ENCODE results near the gene PALS2.
A peak's percentile ranks its signal among the peaks of the same experiment; 100 is the strongest.

The PALS2 gene, protein sequence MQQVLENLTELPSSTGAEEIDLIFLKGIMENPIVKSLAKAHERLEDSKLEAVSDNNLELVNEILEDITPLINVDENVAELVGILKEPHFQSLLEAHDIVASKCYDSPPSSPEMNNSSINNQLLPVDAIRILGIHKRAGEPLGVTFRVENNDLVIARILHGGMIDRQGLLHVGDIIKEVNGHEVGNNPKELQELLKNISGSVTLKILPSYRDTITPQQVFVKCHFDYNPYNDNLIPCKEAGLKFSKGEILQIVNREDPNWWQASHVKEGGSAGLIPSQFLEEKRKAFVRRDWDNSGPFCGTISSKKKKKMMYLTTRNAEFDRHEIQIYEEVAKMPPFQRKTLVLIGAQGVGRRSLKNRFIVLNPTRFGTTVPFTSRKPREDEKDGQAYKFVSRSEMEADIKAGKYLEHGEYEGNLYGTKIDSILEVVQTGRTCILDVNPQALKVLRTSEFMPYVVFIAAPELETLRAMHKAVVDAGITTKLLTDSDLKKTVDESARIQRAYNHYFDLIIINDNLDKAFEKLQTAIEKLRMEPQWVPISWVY

DNA sequence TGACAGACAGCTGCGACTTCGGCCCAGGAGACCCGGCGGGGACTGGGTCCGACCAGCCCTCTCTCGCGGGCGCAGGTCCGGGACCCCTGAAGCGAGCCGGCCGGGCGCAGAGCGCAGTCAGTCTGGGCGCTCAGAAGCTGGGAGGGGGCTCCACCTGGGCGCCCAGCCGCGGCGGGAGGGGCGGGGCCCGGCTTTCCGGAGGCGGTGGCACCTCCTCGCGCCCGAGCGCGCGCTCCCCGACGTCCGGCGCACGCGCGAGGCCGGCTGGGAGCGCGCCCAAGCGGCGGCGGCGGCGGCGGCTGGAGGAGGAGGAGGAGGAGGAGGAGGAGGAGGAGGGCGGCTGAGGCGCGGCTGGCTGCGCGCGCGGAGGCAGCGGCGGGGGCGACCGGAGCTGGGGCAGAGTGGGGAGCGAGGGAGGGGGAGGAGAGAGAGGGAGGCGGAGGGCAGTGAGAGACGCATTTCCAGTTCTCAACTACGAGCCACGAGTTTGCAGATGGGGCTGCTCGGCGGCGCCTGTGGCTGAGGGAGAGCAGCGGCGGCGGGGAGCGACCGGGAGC is at the start of gene PALS2:
TSS of gene PALS2 (plus strand) at position 456 of the 557 bp plus-strand sequence. CDS start 50,216 bp downstream, outside the sequence.
- Histone ChIP-seq H3K9me3 (ENCODE audit: control insufficient read depth, insufficient read depth, low read length) (no peaks in the 10 kb centered on the region), H3K4me1 (ENCODE audit: control insufficient read depth, insufficient read depth, low read length) (peaks cover 38% of the 10 kb centered on the region), H3K27me3 (ENCODE audit: control insufficient read depth, insufficient read depth, low read length) (peaks cover 11% of the 10 kb centered on the region), H3K4me3 (ENCODE audit: low read depth, low read length) (peak within 1 kb of the TSS; percentile 88), H3K36me3 (ENCODE audit: control insufficient read depth, insufficient read depth, low read length) (no peaks in the 10 kb centered on the region), H3K9ac (ENCODE audit: low read depth, low read length) (peak within 1 kb of the TSS; percentile 75)

DNA sequence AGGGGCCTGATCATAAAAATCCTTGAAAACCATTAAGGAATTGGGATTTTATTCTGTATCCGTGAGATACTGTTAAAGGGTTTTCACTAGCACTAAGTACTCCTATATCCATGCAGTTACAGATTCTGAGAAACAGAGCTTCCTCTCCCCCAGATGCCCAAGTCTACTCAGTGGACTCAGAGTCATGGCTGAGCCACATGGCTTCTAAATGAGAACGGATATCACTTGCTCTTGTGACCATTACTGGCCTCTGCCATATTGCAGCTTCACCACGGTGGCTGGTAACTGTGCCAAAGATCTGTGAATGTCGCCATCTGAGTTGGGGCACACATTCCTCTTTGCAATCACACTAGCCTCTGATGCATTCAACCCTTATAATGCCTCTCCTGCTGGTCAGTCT is 42.0 kb upstream of the PALS2 start:
- Histone ChIP-seq H3K36me3 (ENCODE audit: control insufficient read depth, insufficient read depth, low read length) (no peaks in the 10 kb centered on the region), H3K4me3 (ENCODE audit: low read depth, low read length) (no peak overlapping the region), H3K27me3 (ENCODE audit: control insufficient read depth, insufficient read depth, low read length) (no peaks in the 10 kb centered on the region), H3K4me1 (ENCODE audit: control insufficient read depth, insufficient read depth, low read length) (peaks cover 6% of the 10 kb centered on the region), H3K9me3 (ENCODE audit: control insufficient read depth, insufficient read depth, low read length) (no peaks in the 10 kb centered on the region), H3K9ac (ENCODE audit: low read depth, low read length) (no peak overlapping the region)

DNA sequence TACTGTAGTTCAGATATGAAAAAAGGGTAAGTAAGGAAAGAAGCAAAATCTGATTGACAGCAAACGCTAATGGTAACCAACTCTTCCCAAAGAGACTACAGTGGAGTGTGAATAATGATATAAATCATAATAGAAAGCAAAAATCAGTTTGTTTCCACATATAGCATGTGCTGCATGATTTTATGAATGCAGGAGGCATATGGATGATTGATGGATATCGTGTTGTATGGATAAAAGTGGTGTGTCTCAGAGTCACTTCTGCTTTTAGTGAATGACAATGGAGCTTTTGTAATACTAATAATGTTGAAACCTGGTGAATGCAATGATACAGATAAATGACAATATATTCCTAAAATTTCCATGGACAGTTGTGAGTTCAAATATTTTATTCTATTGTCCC is 36.6 kb upstream of the PALS2 start:
- Histone ChIP-seq H3K9me3 (ENCODE audit: control insufficient read depth, insufficient read depth, low read length) (no peaks in the 10 kb centered on the region), H3K27me3 (ENCODE audit: control insufficient read depth, insufficient read depth, low read length) (no peaks in the 10 kb centered on the region), H3K9ac (ENCODE audit: low read depth, low read length) (no peak overlapping the region), H3K4me1 (ENCODE audit: control insufficient read depth, insufficient read depth, low read length) (peaks cover 19% of the 10 kb centered on the region), H3K36me3 (ENCODE audit: control insufficient read depth, insufficient read depth, low read length) (no peaks in the 10 kb centered on the region), H3K4me3 (ENCODE audit: low read depth, low read length) (no peak overlapping the region)

DNA sequence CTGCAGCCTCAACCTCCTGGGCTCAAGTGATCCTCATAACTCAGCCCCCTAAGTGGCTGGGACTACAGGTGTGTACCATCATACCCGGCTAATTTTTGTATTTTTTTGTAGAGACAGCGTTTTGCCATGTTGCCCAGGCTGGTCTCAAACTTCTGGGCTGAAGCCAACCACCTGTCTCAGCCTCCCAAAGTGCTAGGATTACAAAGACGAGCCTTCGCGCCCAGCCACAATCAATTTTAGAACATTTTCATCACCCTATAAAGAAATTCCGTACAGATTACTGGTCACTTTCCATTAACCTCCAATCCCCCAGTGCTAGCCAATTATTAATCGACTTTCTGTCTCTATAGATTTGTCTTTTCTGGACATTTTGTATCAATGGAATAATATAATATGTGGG is 32.3 kb upstream of the PALS2 start:
- H3K4me1 ChIP-seq (ENCODE audit: control insufficient read depth, insufficient read depth, low read length) = peaks cover 16% of the 10 kb centered on the region
- no peak overlapping the region for H3K9ac ChIP-seq (ENCODE audit: low read depth, low read length)
- H3K4me3 ChIP-seq (ENCODE audit: low read depth, low read length) = no peak overlapping the region
- no peaks in the 10 kb centered on the region for H3K36me3 ChIP-seq (ENCODE audit: control insufficient read depth, insufficient read depth, low read length)
- H3K9me3 ChIP-seq (ENCODE audit: control insufficient read depth, insufficient read depth, low read length) = no peaks in the 10 kb centered on the region
- H3K27me3 ChIP-seq (ENCODE audit: control insufficient read depth, insufficient read depth, low read length) = no peaks in the 10 kb centered on the region

DNA sequence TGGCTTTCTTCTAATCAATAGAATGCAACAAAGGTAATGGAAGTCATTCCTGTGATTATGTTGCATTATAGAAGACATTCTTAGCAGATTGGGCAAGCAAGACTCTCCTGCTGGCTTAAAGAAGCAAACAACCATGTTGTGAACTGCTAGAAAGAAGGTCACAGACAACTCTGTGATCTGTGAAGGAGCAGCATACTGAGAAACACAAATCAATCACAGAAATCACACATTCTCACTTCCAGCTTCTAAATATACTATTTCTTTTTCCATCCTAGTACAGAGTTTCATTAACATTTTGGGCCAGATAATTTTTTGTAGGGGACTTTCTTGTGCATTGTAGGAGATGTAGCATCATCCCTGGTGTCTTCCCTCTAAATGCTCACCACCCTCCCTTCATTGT is 28.0 kb upstream of the PALS2 start:
- Histone ChIP-seq H3K4me1 (ENCODE audit: control insufficient read depth, insufficient read depth, low read length) (peaks cover 1% of the 10 kb centered on the region), H3K36me3 (ENCODE audit: control insufficient read depth, insufficient read depth, low read length) (no peaks in the 10 kb centered on the region), H3K27me3 (ENCODE audit: control insufficient read depth, insufficient read depth, low read length) (no peaks in the 10 kb centered on the region)

DNA sequence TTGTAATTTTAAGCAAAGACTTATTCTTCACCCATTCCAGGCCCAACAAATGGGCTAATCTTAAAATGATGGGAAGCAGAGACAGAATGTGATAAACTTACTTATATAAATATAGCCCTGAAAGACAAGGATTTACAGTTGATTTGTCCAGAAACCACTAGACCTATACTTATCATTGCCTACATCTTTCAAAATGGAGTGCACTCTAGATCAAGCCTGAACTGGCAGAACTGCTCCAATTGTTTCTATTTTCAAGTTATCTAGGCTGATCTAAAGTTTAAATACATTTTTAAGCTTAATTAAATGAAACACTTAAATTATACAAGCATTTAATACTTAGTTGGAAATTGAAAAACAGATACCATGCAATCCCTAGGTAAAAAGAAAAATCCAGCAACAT is 24.9 kb upstream of the PALS2 start:
- H3K4me3 ChIP-seq (ENCODE audit: low read depth, low read length) = no peak overlapping the region
- no peaks in the 10 kb centered on the region for H3K4me1 ChIP-seq (ENCODE audit: control insufficient read depth, insufficient read depth, low read length)
- no peaks in the 10 kb centered on the region for H3K9me3 ChIP-seq (ENCODE audit: control insufficient read depth, insufficient read depth, low read length)
- H3K36me3 ChIP-seq (ENCODE audit: control insufficient read depth, insufficient read depth, low read length) = no peaks in the 10 kb centered on the region
- no peak overlapping the region for H3K9ac ChIP-seq (ENCODE audit: low read depth, low read length)
- H3K27me3 ChIP-seq (ENCODE audit: control insufficient read depth, insufficient read depth, low read length) = no peaks in the 10 kb centered on the region

More for the DNA sequence above, 28.0 kb upstream of the PALS2 start:
- H3K4me3 ChIP-seq (ENCODE audit: low read depth, low read length) = no peak overlapping the region
- H3K9me3 ChIP-seq (ENCODE audit: control insufficient read depth, insufficient read depth, low read length) = no peaks in the 10 kb centered on the region
- no peak overlapping the region for H3K9ac ChIP-seq (ENCODE audit: low read depth, low read length)

DNA sequence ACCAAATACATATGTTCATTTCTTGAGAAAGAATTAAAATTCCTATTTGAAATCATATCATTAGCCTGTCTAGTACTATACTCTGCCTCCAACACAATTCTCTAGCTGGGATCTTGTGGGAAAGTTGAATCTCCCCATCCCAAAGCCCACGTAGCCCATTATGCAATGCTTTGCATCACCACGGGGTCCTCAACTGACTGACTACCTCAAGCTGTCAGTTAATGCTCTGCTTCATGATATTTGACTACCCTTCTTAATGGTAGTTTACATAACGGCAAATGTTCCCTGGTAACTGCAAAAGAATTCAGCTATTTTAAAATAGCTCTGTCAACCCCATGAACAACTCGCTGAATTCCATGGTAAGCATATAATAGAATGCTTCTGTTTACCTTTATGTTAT is 23.3 kb upstream of the PALS2 start:
- H3K4me1 ChIP-seq (ENCODE audit: control insufficient read depth, insufficient read depth, low read length) = no peaks in the 10 kb centered on the region
- no peaks in the 10 kb centered on the region for H3K27me3 ChIP-seq (ENCODE audit: control insufficient read depth, insufficient read depth, low read length)
- H3K36me3 ChIP-seq (ENCODE audit: control insufficient read depth, insufficient read depth, low read length) = no peaks in the 10 kb centered on the region
- H3K9ac ChIP-seq (ENCODE audit: low read depth, low read length) = no peak overlapping the region
- no peak overlapping the region for H3K4me3 ChIP-seq (ENCODE audit: low read depth, low read length)
- H3K9me3 ChIP-seq (ENCODE audit: control insufficient read depth, insufficient read depth, low read length) = no peaks in the 10 kb centered on the region

DNA sequence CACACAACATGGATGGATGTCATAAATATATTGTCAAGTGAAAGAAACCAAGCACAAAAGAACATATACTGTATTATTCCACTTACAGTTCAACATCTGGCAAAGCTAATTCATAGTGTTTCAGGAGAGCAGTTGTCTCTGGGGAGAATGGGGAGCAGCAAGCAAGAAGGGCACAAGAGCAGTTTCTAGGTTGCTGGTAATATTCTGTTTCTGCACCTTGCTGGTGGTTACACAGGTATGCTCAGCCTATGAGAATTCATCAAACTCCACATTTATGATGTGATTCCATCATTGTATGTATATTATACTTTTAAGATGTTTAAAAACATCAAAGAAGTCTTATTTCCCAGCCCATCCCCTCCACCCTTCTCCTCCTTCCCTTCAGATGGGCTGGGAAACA is 18.1 kb upstream of the PALS2 start:
- H3K4me3 ChIP-seq (ENCODE audit: low read depth, low read length) = no peak overlapping the region
- no peaks in the 10 kb centered on the region for H3K4me1 ChIP-seq (ENCODE audit: control insufficient read depth, insufficient read depth, low read length)
- H3K9ac ChIP-seq (ENCODE audit: low read depth, low read length) = no peak overlapping the region
- no peaks in the 10 kb centered on the region for H3K27me3 ChIP-seq (ENCODE audit: control insufficient read depth, insufficient read depth, low read length)
- H3K9me3 ChIP-seq (ENCODE audit: control insufficient read depth, insufficient read depth, low read length) = no peaks in the 10 kb centered on the region
- H3K36me3 ChIP-seq (ENCODE audit: control insufficient read depth, insufficient read depth, low read length) = no peaks in the 10 kb centered on the region

DNA sequence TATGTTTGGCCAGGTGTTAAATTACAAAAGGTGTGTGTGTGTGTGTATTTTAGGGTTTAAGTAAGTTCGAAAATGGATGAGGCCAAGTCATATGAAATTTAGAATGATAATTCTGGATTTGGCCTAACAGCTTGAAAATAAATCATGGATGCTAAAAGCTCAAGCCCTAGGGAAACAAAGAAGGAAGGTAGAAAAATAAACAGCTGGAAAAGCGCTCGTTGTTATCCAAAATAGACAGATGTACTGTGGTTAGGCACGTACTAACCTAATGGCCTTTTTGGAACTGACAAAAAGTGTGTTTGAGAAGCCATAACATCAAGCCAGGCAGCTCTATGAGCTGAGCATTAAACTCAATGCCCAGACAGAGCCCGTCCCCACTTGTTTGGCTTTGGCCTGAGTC is 17.5 kb upstream of the PALS2 start:
- no peaks in the 10 kb centered on the region for H3K36me3 ChIP-seq (ENCODE audit: control insufficient read depth, insufficient read depth, low read length)
- no peaks in the 10 kb centered on the region for H3K4me1 ChIP-seq (ENCODE audit: control insufficient read depth, insufficient read depth, low read length)
- no peaks in the 10 kb centered on the region for H3K9me3 ChIP-seq (ENCODE audit: control insufficient read depth, insufficient read depth, low read length)
- H3K9ac ChIP-seq (ENCODE audit: low read depth, low read length) = no peak overlapping the region
- H3K27me3 ChIP-seq (ENCODE audit: control insufficient read depth, insufficient read depth, low read length) = no peaks in the 10 kb centered on the region
- no peak overlapping the region for H3K4me3 ChIP-seq (ENCODE audit: low read depth, low read length)

DNA sequence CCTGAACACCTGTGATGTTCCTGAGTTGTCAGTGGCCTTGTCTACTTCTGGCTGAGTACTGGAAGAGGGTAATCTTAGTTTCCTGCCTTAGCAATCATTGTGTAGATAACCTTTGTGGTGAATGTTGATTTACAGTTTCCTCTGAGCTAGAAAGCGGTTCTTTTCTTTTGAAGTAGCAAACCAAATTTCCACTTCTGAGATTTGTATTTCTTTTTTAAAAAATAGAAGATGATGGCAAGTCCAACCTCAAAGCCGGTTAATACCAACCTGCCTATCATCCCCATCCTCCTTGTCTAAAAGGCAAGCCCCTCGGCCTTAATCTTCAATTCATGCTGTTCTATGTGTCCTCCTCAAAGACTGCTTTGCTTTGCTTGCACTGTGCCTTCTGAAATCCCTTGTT is 12.5 kb upstream of the PALS2 start:
- no peaks in the 10 kb centered on the region for H3K4me1 ChIP-seq (ENCODE audit: control insufficient read depth, insufficient read depth, low read length)
- H3K36me3 ChIP-seq (ENCODE audit: control insufficient read depth, insufficient read depth, low read length) = no peaks in the 10 kb centered on the region
- H3K27me3 ChIP-seq (ENCODE audit: control insufficient read depth, insufficient read depth, low read length) = no peaks in the 10 kb centered on the region
- no peak overlapping the region for H3K4me3 ChIP-seq (ENCODE audit: low read depth, low read length)
- H3K9ac ChIP-seq (ENCODE audit: low read depth, low read length) = no peak overlapping the region
- no peaks in the 10 kb centered on the region for H3K9me3 ChIP-seq (ENCODE audit: control insufficient read depth, insufficient read depth, low read length)

DNA sequence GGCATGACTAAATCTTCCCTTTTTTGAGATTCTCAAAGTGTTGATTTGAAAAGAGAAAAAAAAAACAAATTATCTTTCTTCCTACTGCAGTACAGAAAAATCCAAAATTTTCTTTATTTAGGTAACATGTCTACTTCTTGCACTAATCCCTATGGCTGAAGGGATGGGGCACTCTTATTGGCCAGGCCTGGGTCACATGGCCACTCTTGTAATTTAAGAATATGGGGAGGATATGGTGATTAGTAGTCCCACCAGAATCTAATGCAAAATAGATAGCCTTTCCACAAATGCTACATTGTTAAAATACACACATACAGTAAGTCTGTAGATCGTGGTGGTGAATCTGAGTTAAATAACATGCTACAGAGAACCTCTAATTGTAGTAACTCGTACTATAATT is 7.0 kb upstream of the PALS2 start:
- Histone ChIP-seq H3K4me1 (ENCODE audit: control insufficient read depth, insufficient read depth, low read length) (peaks cover 16% of the 10 kb centered on the region), H3K36me3 (ENCODE audit: control insufficient read depth, insufficient read depth, low read length) (no peaks in the 10 kb centered on the region), H3K27me3 (ENCODE audit: control insufficient read depth, insufficient read depth, low read length) (peaks cover under 1% of the 10 kb centered on the region), H3K4me3 (ENCODE audit: low read depth, low read length) (no peak overlapping the region), H3K9ac (ENCODE audit: low read depth, low read length) (no peak overlapping the region), H3K9me3 (ENCODE audit: control insufficient read depth, insufficient read depth, low read length) (no peaks in the 10 kb centered on the region)

DNA sequence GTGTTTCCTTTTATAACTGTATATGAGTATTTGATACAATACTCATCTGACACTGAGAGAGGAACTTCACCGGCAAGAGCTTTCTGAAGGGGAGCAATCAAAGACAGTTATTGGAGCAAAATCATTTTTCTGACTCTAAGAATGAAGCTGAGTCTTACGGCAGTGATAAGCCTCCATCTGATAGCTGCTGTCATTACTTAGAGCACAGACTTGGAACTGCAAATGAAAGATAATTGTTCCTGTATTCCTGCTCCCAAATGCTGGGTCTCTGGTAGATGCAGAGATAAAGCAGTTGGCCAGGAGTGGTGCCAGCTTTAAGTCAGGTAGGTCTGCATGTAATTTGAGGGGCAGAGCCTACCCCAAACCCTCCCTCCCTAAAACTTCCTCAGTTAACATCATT is 2.3 kb upstream of the PALS2 start:
- Histone ChIP-seq H3K4me1 (ENCODE audit: control insufficient read depth, insufficient read depth, low read length) (peaks cover 30% of the 10 kb centered on the region), H3K9ac (ENCODE audit: low read depth, low read length) (no peak overlapping the region), H3K27me3 (ENCODE audit: control insufficient read depth, insufficient read depth, low read length) (peaks cover 11% of the 10 kb centered on the region), H3K36me3 (ENCODE audit: control insufficient read depth, insufficient read depth, low read length) (no peaks in the 10 kb centered on the region), H3K9me3 (ENCODE audit: control insufficient read depth, insufficient read depth, low read length) (no peaks in the 10 kb centered on the region), H3K4me3 (ENCODE audit: low read depth, low read length) (no peak overlapping the region)
